ACHN (cell line): ENCODE results near the gene KRTAP10-1.

Source experiments
- DNase-seq: peaks from one replicate; pipeline ENCODE4 v3.0.0-alpha.2; 2015
- in situ Hi-C: cut with HindIII; loops from 2 replicates; pipeline ENCODE4 v1.10.0; 2017; ENCODE audit warnings: low sequenced_read_pairs, low pct_ligation_motif_present, low pct_unique_long_range_greater_than_20kb

Gene KRTAP10-1

GRCh38 chr21:44532712-44533111, 7.3 kb downstream of the KRTAP10-1 start:
- in situ Hi-C loops: no loop called here
- no peak for DNase-seq

GRCh38 chr21:44531606-44532564, 8.1 kb downstream of the KRTAP10-1 start:
- in situ Hi-C loops: no loop called here
- no peak for DNase-seq

GRCh38 chr21:44530903-44531605, 8.9 kb downstream of the KRTAP10-1 start:
- in situ Hi-C loops: no loop called here
- no peak for DNase-seq

- in situ Hi-C loops: no loop called here
- no peak for DNase-seq
Measured at GRCh38 chr21:44530221-44530902, 9.6 kb downstream of the KRTAP10-1 start.

- in situ Hi-C loops: no loop called here
- no peak for DNase-seq
Measured at GRCh38 chr21:44529503-44530125, 10.4 kb downstream of the KRTAP10-1 start.

GRCh38 chr21:44529011-44529421, 11.0 kb downstream of the KRTAP10-1 start:
- no peak for DNase-seq
- in situ Hi-C loops: no loop called here

GRCh38 chr21:44528634-44528995, 11.4 kb downstream of the KRTAP10-1 start:
- in situ Hi-C loops: no loop called here
- no peak for DNase-seq

- in situ Hi-C loops: no loop called here
- DNase-seq: no peak
Measured at GRCh38 chr21:44527983-44528633, 11.9 kb downstream of the KRTAP10-1 start.

GRCh38 chr21:44527156-44527982, 12.6 kb downstream of the KRTAP10-1 start:
- in situ Hi-C loops: no loop called here
- no peak for DNase-seq

GRCh38 chr21:44526096-44526997, 13.6 kb downstream of the KRTAP10-1 start:
- in situ Hi-C loops: no loop called here
- DNase-seq: no peak

GRCh38 chr21:44525391-44526095, 14.5 kb downstream of the KRTAP10-1 start:
- no peak for DNase-seq
- in situ Hi-C loops: no loop called here

GRCh38 chr21:44524414-44525371, 15.3 kb downstream of the KRTAP10-1 start:
- DNase-seq: no peak
- in situ Hi-C loops: no loop called here

- DNase-seq: no peak
- in situ Hi-C loops: no loop called here
Measured at GRCh38 chr21:44523567-44524413, 16.2 kb downstream of the KRTAP10-1 start.

- DNase-seq: no peak
- in situ Hi-C loops: no loop called here
Measured at GRCh38 chr21:44522753-44523204, 17.2 kb downstream of the KRTAP10-1 start.
